HG03045 (cell line): ENCODE data around the gene CDH4.
"Not testable (repeated sequence)": the region's sequence is repeated elsewhere in the genome, so short reads cannot be mapped to it uniquely, and the experiment has no call there.

Experiments used
- ATAC-seq: cut with Tn5 transposase; IDR thresholded peaks from one replicate; pipeline ENCODE4 v1.9.1; 2021; ENCODE audit warnings: mild to moderate bottlenecking, moderate library complexity; ENCODE audit not compliant: unreplicated experiment

CDH4 gene

GRCh38 chr20:61938839-61939690 is 687.0 kb downstream of the CDH4 start:
- ATAC-seq, result no peak

- ATAC-seq, result no peak
These were observed 687.8 kb downstream of the CDH4 start for GRCh38 chr20:61939691-61940360.

DNA sequence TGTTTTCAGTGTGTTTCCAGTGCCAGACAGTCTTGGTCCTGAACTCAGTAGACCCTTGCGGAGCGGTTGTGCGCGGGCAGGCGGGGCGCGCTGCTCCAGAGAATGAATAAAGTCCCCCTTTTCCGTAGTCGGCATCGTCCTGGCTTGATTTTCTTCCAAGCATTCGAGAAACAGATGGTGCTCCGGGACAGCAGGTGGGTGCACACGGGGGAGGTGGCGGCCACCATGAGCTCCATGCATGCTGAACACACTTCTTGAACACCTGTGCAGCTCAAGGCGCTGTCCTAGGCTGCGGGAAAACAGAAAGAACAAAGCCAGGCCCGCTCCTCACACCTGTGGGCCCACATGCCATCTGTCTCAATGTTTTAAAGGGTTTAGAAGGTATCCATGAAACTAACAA is 688.4 kb downstream of the CDH4 start:
- no peak for ATAC-seq

DNA sequence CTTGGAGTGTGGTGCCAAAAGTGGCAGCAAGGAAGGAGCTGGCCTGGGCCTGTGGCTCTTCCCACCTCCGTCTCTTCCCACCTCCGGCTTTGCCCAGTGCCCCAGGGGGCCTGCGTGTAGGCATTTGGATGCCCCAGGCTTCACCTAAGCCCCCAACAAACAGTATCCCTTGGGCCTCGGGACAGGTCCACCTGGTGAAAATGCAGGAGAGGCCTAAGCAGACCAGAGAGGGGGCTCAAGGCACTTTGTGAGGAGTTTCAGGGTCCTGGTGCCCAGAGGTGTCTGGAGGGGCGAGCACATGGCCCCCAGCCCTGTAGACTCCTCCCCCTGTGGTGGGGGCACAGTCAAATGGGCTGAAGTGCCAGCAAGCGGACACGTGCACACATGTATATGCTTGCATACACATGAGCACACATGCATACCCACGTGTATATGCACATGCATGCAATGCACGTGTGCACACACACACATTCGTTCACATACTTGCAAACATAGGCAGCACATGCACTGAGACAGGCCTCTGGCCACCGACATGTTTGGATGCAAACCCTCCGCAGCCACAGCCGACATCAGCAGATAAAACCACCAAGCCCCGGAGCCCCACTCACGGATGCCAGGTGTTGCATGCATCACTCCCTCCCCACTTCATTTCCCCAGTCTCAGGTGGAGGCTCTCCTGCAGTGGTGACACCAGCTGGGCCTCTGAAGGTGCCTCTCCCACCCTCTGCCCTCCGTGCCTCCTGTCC is 689.1 kb downstream of the CDH4 start:
- no peak for ATAC-seq

- no peak for ATAC-seq
These were observed 689.8 kb downstream of the CDH4 start for GRCh38 chr20:61941721-61942405.

DNA sequence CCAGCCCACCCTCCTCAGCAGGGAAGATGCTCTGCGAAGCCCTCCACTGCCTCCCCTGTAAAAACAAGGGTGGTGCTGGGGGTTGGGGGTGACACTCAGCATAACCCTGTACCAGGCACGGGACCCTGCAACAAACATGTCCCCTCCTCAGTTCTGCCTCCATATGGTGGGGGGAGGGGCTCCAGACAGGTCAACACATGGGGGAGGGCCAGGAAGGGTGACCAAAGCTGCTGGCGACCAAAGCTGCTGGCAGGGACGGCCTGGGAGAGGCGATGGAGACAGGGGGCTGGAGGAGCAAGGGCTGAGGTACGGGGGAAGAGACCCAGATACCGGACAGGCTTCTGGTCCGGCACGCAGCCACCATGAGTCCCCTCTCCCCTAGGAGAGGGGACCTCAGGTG is 690.5 kb downstream of the CDH4 start:
- no peak for ATAC-seq

GRCh38 chr20:61944967-61945366 is 692.9 kb downstream of the CDH4 start:
- not testable (repeated sequence) for ATAC-seq

GRCh38 chr20:61945495-61945894 is 693.4 kb downstream of the CDH4 start:
- not testable (repeated sequence) for ATAC-seq

- not testable (repeated sequence) for ATAC-seq
These were observed 696.0 kb downstream of the CDH4 start for GRCh38 chr20:61948056-61948455.

- ATAC-seq, result no peak
These were observed 696.7 kb downstream of the CDH4 start for GRCh38 chr20:61948586-61949362.

DNA sequence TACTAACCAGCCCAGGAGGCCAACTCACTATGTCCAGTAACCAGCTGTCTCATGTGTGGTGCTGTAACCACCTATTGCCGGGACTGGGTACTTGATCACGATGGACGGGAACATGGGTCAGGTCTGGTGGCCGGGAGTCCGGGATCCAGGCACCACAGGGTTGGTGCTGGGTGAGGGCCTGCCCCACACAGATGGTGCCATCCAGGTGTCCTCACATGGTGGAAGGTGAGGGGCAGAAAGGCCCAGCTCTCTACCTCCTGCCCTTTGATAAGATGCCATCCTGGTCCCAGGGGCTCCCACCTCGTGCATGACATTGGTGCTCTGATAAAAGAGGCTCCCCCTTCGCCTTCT is 697.3 kb downstream of the CDH4 start:
- ATAC-seq, result no peak

DNA sequence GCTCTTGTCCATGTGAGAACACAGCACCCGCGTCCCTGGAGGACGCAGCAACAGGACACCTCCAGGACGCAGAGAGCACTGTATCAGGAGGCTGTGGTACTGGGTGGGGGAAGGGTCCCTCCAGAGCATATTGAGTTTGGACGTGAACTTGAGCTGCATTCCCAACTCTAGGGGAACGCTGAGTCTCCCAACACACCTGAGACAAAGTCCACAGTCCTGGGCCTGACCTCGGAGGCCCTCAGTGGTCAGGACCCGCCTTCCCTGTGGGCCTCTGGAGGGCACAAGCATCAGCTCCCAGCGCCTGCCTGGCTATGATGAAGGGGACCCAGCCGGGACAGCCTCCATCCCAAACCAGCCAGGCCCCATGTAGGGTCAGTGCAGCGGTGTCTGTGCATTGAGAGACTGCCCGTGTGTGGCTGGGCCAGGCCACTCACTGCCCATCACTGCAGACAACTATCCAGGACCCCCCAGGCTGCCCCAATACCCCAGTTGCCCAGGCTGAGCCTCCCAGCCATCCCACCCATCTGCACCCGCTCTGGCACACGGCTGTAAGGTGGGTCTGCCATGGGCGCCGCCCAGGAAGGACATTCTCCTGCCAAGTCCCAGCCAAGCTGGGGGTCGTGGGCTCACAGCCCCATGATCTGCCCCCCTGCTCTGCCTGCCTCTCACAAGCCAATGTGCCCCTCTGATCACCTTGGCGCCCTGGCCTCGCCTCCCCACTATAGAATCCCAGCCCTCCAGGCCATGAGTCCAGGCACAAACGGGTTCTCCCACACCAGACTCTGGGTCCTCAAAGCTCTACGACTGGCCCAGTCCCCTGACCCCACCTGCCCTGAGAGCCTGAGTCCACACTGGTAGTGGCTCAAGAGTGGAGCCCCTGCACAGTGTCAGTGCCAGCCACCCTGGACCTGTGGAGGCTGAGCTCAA is 697.9 kb downstream of the CDH4 start:
- ATAC-seq, result no peak

DNA sequence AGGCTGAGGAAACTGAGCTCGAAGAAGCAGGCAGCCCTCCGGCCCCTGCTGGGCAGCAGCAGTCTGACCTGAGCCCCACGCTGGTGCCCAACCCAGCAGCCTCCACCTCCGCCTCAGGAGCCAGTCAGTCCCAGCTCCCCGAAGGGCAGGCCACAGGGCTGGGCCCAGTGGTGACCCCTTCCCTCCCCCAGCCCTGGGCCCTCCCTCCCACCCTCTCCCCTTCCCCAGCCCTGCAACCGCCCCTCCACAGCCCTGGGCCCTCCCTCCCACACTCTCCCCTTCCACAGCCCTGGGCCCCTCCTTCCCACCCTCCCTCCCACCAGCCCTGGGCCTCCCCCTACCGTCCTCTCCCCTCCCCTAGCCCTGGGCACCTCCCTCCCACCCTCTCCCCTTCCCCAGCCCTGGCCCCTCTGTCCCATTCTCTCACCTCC is 698.6 kb downstream of the CDH4 start:
- ATAC-seq, result no peak

- no peak for ATAC-seq
These were observed 699.9 kb downstream of the CDH4 start for GRCh38 chr20:61951695-61952533.

DNA sequence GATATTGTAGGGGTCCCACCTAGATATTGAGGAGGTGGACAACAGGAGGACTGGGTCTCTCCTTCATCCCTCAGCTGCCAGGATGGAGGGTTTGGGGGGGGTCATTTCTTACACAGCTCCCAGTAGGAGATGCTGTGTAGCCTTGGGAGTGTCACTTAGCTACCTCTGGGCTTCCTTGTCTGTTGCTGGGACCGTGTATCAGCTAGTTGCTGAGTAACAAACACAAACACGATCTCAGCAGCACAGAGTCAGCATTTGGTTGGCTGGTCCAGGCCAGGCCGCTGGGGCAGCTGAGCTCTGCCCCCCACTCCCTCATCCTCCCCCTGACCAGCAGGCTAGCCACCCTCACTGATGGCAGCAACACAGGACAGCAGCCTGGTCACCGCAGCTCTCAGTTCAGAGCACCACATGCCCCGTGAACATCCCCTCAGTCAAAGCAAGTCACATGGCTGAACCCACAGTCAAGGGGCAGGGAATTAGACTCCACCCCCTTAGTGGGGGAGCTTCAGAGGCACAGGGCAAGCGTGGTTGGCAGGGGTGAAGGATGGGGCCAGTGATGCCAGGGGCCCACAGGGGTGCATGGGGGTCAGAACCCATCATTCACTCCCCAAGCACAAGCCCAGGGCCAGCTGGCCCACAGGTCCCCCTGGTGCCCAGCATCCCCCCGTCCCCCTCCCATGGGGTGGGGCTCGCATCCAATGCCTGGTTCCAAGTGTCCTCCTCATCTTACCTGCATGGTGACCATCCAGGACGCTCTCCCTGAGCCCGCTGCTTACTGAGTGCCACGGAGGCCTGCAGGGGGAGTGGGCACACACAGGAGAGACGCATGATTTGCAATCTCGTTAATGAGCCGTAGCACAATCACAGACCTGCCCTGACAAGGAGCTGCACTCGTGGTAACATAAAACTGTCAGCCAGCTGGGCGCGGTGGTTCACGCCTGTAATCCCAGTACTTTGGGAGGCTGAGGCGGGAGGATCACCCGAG is 701.3 kb downstream of the CDH4 start:
- ATAC-seq, result no peak

- ATAC-seq, result no peak
These were observed 702.4 kb downstream of the CDH4 start for GRCh38 chr20:61954276-61955021.
